ENCODE results near the gene GNA12.

GNA12 gene

DNA sequence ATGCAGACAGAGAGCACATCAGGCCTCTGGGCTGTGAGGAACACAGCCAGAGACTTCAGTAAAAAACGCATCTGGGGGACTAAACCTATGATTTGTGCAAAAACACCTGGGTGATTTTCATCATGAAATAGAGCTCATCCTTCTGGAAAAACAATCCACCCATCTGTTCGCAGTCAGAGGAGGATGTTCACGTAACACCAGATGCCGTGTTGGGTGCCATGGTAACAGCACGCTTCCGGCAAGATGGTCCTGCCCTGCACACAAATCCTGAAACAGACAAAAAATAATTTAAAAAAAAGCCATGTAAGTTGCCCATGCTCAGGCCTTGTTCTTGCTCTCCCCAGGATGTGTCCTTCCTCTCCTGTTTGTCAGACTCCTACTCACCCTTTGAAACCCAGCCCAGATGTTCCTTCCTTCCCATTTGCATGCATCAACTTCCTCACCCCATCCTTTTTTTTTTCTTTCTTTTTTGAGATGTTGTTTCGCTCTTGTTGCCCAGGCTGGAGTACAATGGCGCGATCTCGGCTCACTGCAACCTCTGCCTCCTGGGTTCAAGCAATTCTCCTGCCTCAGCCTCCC is 28.3 kb upstream of the GNA12 start:
- Histone ChIP-seq H3K4me2 (ENCODE audit: low read length) (no peak overlapping the region), H3K4me3 (ENCODE audit: low read length) (no peak overlapping the region), H3K27ac (ENCODE audit: low read depth, low read length) (no peak overlapping the region), H4K20me1 (ENCODE audit: control insufficient read depth, insufficient read depth, low read depth, low read length) (no peaks in the 10 kb centered on the region), H3K9me2 (replicated peaks; ENCODE audit: control insufficient read depth, low read length) (no peaks in the 10 kb centered on the region), H3K36me3 (ENCODE audit: control insufficient read depth, low read length) (no peaks in the 10 kb centered on the region), H3K79me2 (ENCODE audit: control insufficient read depth, low read length) (no peaks in the 10 kb centered on the region), H3K9me3 (ENCODE audit: control insufficient read depth, insufficient read depth, low read length) (no peaks in the 10 kb centered on the region), H3F3A (ENCODE audit: control insufficient read depth, insufficient read depth) (0 out of 2 replicates have a peak, but pooled peaks cover 4% of the 10 kb centered on the region), H3K4me1 (ENCODE audit: control insufficient read depth, low read length) (peaks cover 38% of the 10 kb centered on the region), H3K27me3 (ENCODE audit: control insufficient read depth, low read length) (no peaks in the 10 kb centered on the region)
- TF ChIP-seq, protein P1, sequence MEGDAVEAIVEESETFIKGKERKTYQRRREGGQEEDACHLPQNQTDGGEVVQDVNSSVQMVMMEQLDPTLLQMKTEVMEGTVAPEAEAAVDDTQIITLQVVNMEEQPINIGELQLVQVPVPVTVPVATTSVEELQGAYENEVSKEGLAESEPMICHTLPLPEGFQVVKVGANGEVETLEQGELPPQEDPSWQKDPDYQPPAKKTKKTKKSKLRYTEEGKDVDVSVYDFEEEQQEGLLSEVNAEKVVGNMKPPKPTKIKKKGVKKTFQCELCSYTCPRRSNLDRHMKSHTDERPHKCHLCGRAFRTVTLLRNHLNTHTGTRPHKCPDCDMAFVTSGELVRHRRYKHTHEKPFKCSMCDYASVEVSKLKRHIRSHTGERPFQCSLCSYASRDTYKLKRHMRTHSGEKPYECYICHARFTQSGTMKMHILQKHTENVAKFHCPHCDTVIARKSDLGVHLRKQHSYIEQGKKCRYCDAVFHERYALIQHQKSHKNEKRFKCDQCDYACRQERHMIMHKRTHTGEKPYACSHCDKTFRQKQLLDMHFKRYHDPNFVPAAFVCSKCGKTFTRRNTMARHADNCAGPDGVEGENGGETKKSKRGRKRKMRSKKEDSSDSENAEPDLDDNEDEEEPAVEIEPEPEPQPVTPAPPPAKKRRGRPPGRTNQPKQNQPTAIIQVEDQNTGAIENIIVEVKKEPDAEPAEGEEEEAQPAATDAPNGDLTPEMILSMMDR (IDR thresholded peaks at IDR 0.05; ENCODE audit: low read depth, low read length, poor library complexity, severe bottlenecking), result no peak
- no peak for TF ChIP-seq EZH2phosphoT487 (IDR thresholded peaks at IDR 0.05; ENCODE audit: borderline replicate concordance, low read length)

- Histone ChIP-seq H3K9me3 (ENCODE audit: control insufficient read depth, insufficient read depth, low read length) (no peaks in the 10 kb centered on the region), H3K4me2 (ENCODE audit: low read length) (peak overlapping the region; percentile 3; the same call in 1 of the 2 replicates), H3K4me1 (ENCODE audit: control insufficient read depth, low read length) (peaks cover 38% of the 10 kb centered on the region), H3K79me2 (ENCODE audit: control insufficient read depth, low read length) (no peaks in the 10 kb centered on the region), H3K4me3 (ENCODE audit: low read length) (no peak overlapping the region), H3K27ac (ENCODE audit: low read depth, low read length) (no peak overlapping the region), H3F3A (ENCODE audit: control insufficient read depth, insufficient read depth) (0 out of 2 replicates have a peak, but pooled peaks cover 4% of the 10 kb centered on the region), H3K9me2 (replicated peaks; ENCODE audit: control insufficient read depth, low read length) (no peaks in the 10 kb centered on the region), H3K36me3 (ENCODE audit: control insufficient read depth, low read length) (no peaks in the 10 kb centered on the region), H4K20me1 (ENCODE audit: control insufficient read depth, insufficient read depth, low read depth, low read length) (no peaks in the 10 kb centered on the region), H3K27me3 (ENCODE audit: control insufficient read depth, low read length) (no peaks in the 10 kb centered on the region)
- TF ChIP-seq, protein P1 (IDR thresholded peaks at IDR 0.05; ENCODE audit: low read depth, low read length, poor library complexity, severe bottlenecking), result no peak
- no peak for TF ChIP-seq EZH2phosphoT487 (IDR thresholded peaks at IDR 0.05; ENCODE audit: borderline replicate concordance, low read length)
Observed at GRCh38 chr7:2870471-2870931, 26.4 kb upstream of the GNA12 start.

GRCh38 chr7:2869981-2870380 is 25.9 kb upstream of the GNA12 start:
- Histone ChIP-seq H3K4me2 (ENCODE audit: low read length) (no peak overlapping the region), H3K4me1 (ENCODE audit: control insufficient read depth, low read length) (peaks cover 38% of the 10 kb centered on the region), H3K9me3 (ENCODE audit: control insufficient read depth, insufficient read depth, low read length) (no peaks in the 10 kb centered on the region), H3K27me3 (ENCODE audit: control insufficient read depth, low read length) (no peaks in the 10 kb centered on the region), H3K36me3 (ENCODE audit: control insufficient read depth, low read length) (no peaks in the 10 kb centered on the region), H3K79me2 (ENCODE audit: control insufficient read depth, low read length) (no peaks in the 10 kb centered on the region), H4K20me1 (ENCODE audit: control insufficient read depth, insufficient read depth, low read depth, low read length) (no peaks in the 10 kb centered on the region), H3K9me2 (replicated peaks; ENCODE audit: control insufficient read depth, low read length) (no peaks in the 10 kb centered on the region), H3K4me3 (ENCODE audit: low read length) (no peak overlapping the region), H3F3A (ENCODE audit: control insufficient read depth, insufficient read depth) (0 out of 2 replicates have a peak, but pooled peaks cover 4% of the 10 kb centered on the region), H3K27ac (ENCODE audit: low read depth, low read length) (no peak overlapping the region)
- TF ChIP-seq, protein P1 (IDR thresholded peaks at IDR 0.05; ENCODE audit: low read depth, low read length, poor library complexity, severe bottlenecking), result no peak
- no peak for TF ChIP-seq EZH2phosphoT487 (IDR thresholded peaks at IDR 0.05; ENCODE audit: borderline replicate concordance, low read length)
